Neural cell (in vitro differentiated cells): ENCODE results near the gene CREBBP.

Experiments used
- CTCF ChIP-seq: fragments of 450-650 bp; IDR thresholded peaks from 2 replicates; pipeline ENCODE4 v1.5.1; 2014; ENCODE audit warnings: antibody characterized with exemption, mild to moderate bottlenecking, moderate library complexity; ENCODE audit not compliant: poor library complexity, severe bottlenecking
- EP300 ChIP-seq: fragments of 450-650 bp; conservative IDR thresholded peaks from 2 replicates; pipeline ENCODE4 v1.6.1; 2014; ENCODE audit warnings: antibody characterized with exemption, mild to moderate bottlenecking, moderate library complexity; ENCODE audit not compliant: poor library complexity, severe bottlenecking
- EZH2 ChIP-seq: fragments of 200-600, 300-800 bp; shearing (Covaris generic), sonication (generic); IDR thresholded peaks from 2 replicates; pipeline ENCODE4 v1.6.1; 2014; ENCODE audit warnings: antibody characterized with exemption, low read length, borderline replicate concordance, mild to moderate bottlenecking; ENCODE audit not compliant: insufficient read depth, poor library complexity, severe bottlenecking
- MXI1 ChIP-seq: fragments of 450-650 bp; conservative IDR thresholded peaks from 2 replicates; pipeline ENCODE4 v1.6.1; 2014; ENCODE audit warnings: antibody characterized with exemption, mild to moderate bottlenecking; ENCODE audit not compliant: poor library complexity, severe bottlenecking
- POLR2AphosphoS5 ChIP-seq: IDR thresholded peaks from 2 replicates; pipeline ENCODE4 v1.6.1; 2012
- RAD21 ChIP-seq: fragments of 450-650 bp; conservative IDR thresholded peaks from 2 replicates; pipeline ENCODE4 v1.6.1; 2014; ENCODE audit warnings: antibody characterized with exemption, mild to moderate bottlenecking, moderate library complexity
- REST ChIP-seq: IDR thresholded peaks from 2 replicates; pipeline ENCODE4 v1.6.1; 2012; ENCODE audit warnings: borderline replicate concordance
- TAF1 ChIP-seq: IDR thresholded peaks from 2 replicates; pipeline ENCODE4 v1.6.1; 2012; ENCODE audit warnings: low read depth

GRCh38 chr16:3767333-3767986 lies 113.1 kb downstream of the CREBBP start:
- TF ChIP-seq CTCF (no peak), EZH2 (no peak), MXI1 (no peak), POLR2AphosphoS5 (no peak), RAD21 (no peak), EP300 (no peak), TAF1 (no peak), REST (no peak)
